Measurements from ENCODE around the gene SHISAL2B.

- TF ChIP-seq POLR2AphosphoS5 (IDR thresholded peaks at IDR 0.05), result no peak
- TF ChIP-seq CTCF (IDR thresholded peaks at IDR 0.05), result no peak
Observed at GRCh38 chr5:64690417-64691151, at the start of gene SHISAL2B.
